Fibroblast of lung (primary cell): ENCODE data around the gene DNAJC24. TPM values are rescaled to one million over a fixed set of nuclear protein-coding genes. Genes with fewer than 3 reads are reported as not detected.

Experiments used
- DNase-seq, 2 donors: peaks; one replicate each; pipeline versions ENCODE4 v3.0.0 to v3.0.0-alpha.2; 2010; ENCODE audit warnings: low read depth in 2 of 2
- H2AFZ ChIP-seq: 2 replicates; pipeline ENCODE4 v1.5.1; 2012; ENCODE audit warnings: low read length, control low read depth, inconsistent platforms
- H3K27ac ChIP-seq: 2 replicates; pipeline ENCODE4 v1.5.1; 2011; ENCODE audit warnings: low read length, control low read depth; ENCODE audit not compliant: insufficient read depth
- H3K27me3 ChIP-seq: 2 replicates; pipeline ENCODE4 v1.5.1; 2011; ENCODE audit warnings: mild to moderate bottlenecking, low read length; ENCODE audit not compliant: control insufficient read depth, insufficient read depth
- H3K36me3 ChIP-seq: 2 replicates; pipeline ENCODE4 v1.5.1; 2011; ENCODE audit warnings: low read length; ENCODE audit not compliant: control insufficient read depth, insufficient read depth
- H3K4me1 ChIP-seq: 2 replicates; pipeline ENCODE4 v1.5.1; 2011; ENCODE audit warnings: low read length; ENCODE audit not compliant: control insufficient read depth, insufficient read depth; ENCODE audit errors: extremely low read depth
- H3K4me2 ChIP-seq: 2 replicates; pipeline ENCODE4 v1.5.1; 2011; ENCODE audit warnings: low read length, control low read depth; ENCODE audit not compliant: insufficient read depth; ENCODE audit errors: extremely low read depth
- H3K4me3 ChIP-seq, 4 experiments: fragments of 200-600 bp in 1 of 4; sonication (generic) in 1 of 4; replicated peaks in 1 of 4; 2 replicates each; pipeline ENCODE4 v1.5.1; 2011 to 2016; ENCODE audit warnings: low read length in 4 of 4, low read depth in 3 of 4, mild to moderate bottlenecking in 3 of 4, control low read depth in 2 of 4, inconsistent platforms in 1 of 4, mixed read lengths in 1 of 4; ENCODE audit not compliant: insufficient read depth in 1 of 4; ENCODE audit errors: control extremely low read depth in 1 of 4
- H3K79me2 ChIP-seq: 2 replicates; pipeline ENCODE4 v1.5.1; 2012; ENCODE audit warnings: mild to moderate bottlenecking, low read length, inconsistent platforms; ENCODE audit not compliant: control insufficient read depth, insufficient read depth
- H3K9ac ChIP-seq: 2 replicates; pipeline ENCODE4 v1.5.1; 2011; ENCODE audit warnings: mild to moderate bottlenecking, low read length, control low read depth; ENCODE audit not compliant: insufficient read depth
- H3K9me3 ChIP-seq: 2 replicates; pipeline ENCODE4 v1.5.1; 2012; ENCODE audit warnings: low read depth, low read length; ENCODE audit not compliant: control insufficient read depth, insufficient read depth
- H4K20me1 ChIP-seq: 2 replicates; pipeline ENCODE4 v1.5.1; 2011; ENCODE audit warnings: low read length; ENCODE audit not compliant: control insufficient read depth, insufficient read depth; ENCODE audit errors: extremely low read depth
- CTCF ChIP-seq, 2 donors: IDR thresholded peaks in 1 of 2; conservative IDR thresholded peaks in 1 of 2; 1 replicate in 1 of 2; 2 replicates in 1 of 2; pipeline ENCODE4 v1.5.1; 2011 to 2012; ENCODE audit warnings: low read length in 2 of 2, control low read depth in 1 of 2, inconsistent platforms in 1 of 2, low read depth in 1 of 2, mild to moderate bottlenecking in 1 of 2
- EZH2 ChIP-seq: IDR thresholded peaks from 2 replicates; pipeline ENCODE4 v1.5.1; 2012; ENCODE audit warnings: low read length, control low read depth, mild to moderate bottlenecking; ENCODE audit errors: missing control alignments
- polyA plus RNA-seq, 2 donors: library from polyadenylated mRNA; depleted of rRNA in 1 of 2; stranded (reverse) in 1 of 2; unstranded in 1 of 2; fragments of >200 nt; gene quantifications; 2 replicates each; pipeline ENCODE4 v1.2.1, GENCODE V29; 2011 to 2012; ENCODE audit warnings: missing spikeins in 1 of 2
- total RNA-seq: library from RNA; depleted of rRNA; stranded (reverse); fragments of >200 nt; gene quantifications from 2 replicates; pipeline ENCODE4 v1.2.1, GENCODE V29; 2014

DNAJC24 gene
- total and polyA plus RNA-seq, 2 donors (not counting 1 experiment from before 2014, with no cell fraction given): 13.3 to 19.2 TPM

GRCh38 chr11:31351168-31351567 lies 18.5 kb upstream of the DNAJC24 start:
- no peaks in the 10 kb centered on the region for H4K20me1 ChIP-seq
- TF ChIP-seq EZH2: no peak
- no peak for TF ChIP-seq CTCF (conservative IDR thresholded peaks at IDR 0.05 in 1 of 2, IDR thresholded peaks at IDR 0.05 in 1 of 2; ENCODE audit: low read depth in 1 of 2, low read length in 2 of 2)
- H2AFZ ChIP-seq: no peak overlapping the region
- no peaks in the 10 kb centered on the region for H3K36me3 ChIP-seq
- no peaks in the 10 kb centered on the region for H3K9me3 ChIP-seq
- H3K9ac ChIP-seq: no peak overlapping the region
- H3K4me2 ChIP-seq: no peak overlapping the region
- H3K79me2 ChIP-seq: no peaks in the 10 kb centered on the region
- H3K27ac ChIP-seq: no peak overlapping the region
- no peak for DNase-seq
- no peaks in the 10 kb centered on the region for H3K27me3 ChIP-seq
- no peaks in the 10 kb centered on the region for H3K4me1 ChIP-seq
- no peak overlapping the region for H3K4me3 ChIP-seq

GRCh38 chr11:31355131-31355530 lies 14.5 kb upstream of the DNAJC24 start:
- H3K4me1 ChIP-seq: no peaks in the 10 kb centered on the region
- no peak overlapping the region for H3K4me3 ChIP-seq
- no peak overlapping the region for H2AFZ ChIP-seq
- H3K27ac ChIP-seq: no peak overlapping the region
- no peaks in the 10 kb centered on the region for H3K79me2 ChIP-seq
- DNase-seq: peak in 1 of 2 donors; percentile 12
- no peak overlapping the region for H3K4me2 ChIP-seq
- no peaks in the 10 kb centered on the region for H4K20me1 ChIP-seq
- no peaks in the 10 kb centered on the region for H3K36me3 ChIP-seq
- no peaks in the 10 kb centered on the region for H3K27me3 ChIP-seq
- no peaks in the 10 kb centered on the region for H3K9me3 ChIP-seq
- H3K9ac ChIP-seq: no peak overlapping the region
- TF ChIP-seq CTCF (conservative IDR thresholded peaks at IDR 0.05 in 1 of 2, IDR thresholded peaks at IDR 0.05 in 1 of 2; ENCODE audit: low read depth in 1 of 2, low read length in 2 of 2): no peak
- TF ChIP-seq EZH2: no peak

DNA sequence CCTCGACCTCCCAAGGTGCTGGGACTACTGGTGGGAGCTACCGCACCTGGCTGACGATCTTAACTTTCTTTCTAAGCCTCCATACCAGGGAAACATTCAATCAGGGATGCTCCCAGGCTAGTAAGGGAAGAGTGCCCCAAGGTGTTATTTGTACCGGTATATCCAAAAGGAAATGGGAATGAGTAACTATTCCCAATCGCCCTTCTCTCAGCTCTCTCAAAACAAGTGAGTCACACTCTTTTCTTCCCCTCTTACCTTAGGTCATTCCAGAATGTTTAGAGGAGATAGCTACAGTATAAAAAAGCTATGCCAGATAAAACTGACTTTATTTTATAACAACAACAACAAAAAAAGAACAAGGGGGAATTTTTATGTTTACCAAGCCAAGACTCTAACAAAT lies 13.8 kb upstream of the DNAJC24 start:
- no peak overlapping the region for H3K4me2 ChIP-seq
- H4K20me1 ChIP-seq: no peaks in the 10 kb centered on the region
- no peak overlapping the region for H2AFZ ChIP-seq
- H3K36me3 ChIP-seq: no peaks in the 10 kb centered on the region
- no peaks in the 10 kb centered on the region for H3K27me3 ChIP-seq
- no peak overlapping the region for H3K27ac ChIP-seq
- no peaks in the 10 kb centered on the region for H3K4me1 ChIP-seq
- H3K4me3 ChIP-seq: no peak overlapping the region
- H3K9me3 ChIP-seq: no peaks in the 10 kb centered on the region
- H3K9ac ChIP-seq: no peak overlapping the region
- no peak for TF ChIP-seq CTCF (conservative IDR thresholded peaks at IDR 0.05 in 1 of 2, IDR thresholded peaks at IDR 0.05 in 1 of 2; ENCODE audit: low read depth in 1 of 2, low read length in 2 of 2)
- no peak for TF ChIP-seq EZH2
- no peak for DNase-seq
- H3K79me2 ChIP-seq: no peaks in the 10 kb centered on the region
